ENCODE data around the gene RESP18. TPM values are rescaled to one million over a fixed set of nuclear protein-coding genes. Genes with fewer than 3 reads are reported as not detected.
"Not testable (repeated sequence)": the region's sequence is repeated elsewhere in the genome, so short reads cannot be mapped to it uniquely, and the experiment has no call there.

RESP18 gene
- total and polyA plus RNA-seq, 8 donors: not detected

DNA sequence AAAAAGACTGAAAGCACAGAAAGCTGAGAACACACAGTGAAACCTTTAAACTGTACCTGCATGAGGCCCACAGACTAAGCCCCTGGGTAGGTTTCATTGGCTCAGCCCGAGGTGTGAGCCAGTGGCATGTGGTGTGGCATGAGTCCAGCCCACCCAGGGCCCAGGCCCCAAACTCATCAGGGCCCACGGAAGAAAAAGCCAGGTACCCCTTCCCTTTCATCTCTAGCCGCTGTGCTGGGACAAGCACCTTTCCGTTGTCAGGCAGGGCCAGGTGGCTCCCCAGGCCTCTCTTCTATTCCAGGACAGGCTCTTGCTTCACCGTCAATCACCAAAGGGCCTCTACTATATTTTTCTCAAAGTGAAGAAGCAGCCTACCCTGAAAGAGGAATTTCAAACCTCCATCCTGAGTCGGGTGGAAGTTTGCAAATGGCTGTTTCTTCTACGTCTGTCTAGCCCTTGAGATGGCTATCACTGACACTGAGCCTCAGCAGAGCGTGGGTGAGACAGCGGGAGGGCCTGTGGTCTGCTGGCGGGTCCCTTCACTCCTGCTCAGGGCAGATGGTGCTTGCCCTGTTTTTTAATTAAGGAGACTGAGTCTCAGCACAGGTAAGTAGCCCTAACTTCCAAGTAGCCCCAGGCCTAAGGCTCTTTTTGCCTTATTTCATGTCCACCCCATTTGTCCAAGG, 44.8 kb downstream of the RESP18 start:
- Histone ChIP-seq H3K36me3 (peaks cover 28 to 42% (median 36%) of the 10 kb centered on the region in 4 donors), H3K27ac (peak overlapping the region in 1 of 5 donors; percentile 1), H3K4me3 (no peak overlapping the region), H3K4me1 (peaks cover 0 to 48% (median 23%) of the 10 kb centered on the region in 4 donors), H3K9me3 (no peaks in the 10 kb centered on the region), H3K27me3 (no peaks in the 10 kb centered on the region)
- TF ChIP-seq EP300 (IDR thresholded peaks at IDR 0.05): no peak
- no peak for TF ChIP-seq POLR2A (IDR thresholded peaks at IDR 0.05)
- TF ChIP-seq, protein P1, sequence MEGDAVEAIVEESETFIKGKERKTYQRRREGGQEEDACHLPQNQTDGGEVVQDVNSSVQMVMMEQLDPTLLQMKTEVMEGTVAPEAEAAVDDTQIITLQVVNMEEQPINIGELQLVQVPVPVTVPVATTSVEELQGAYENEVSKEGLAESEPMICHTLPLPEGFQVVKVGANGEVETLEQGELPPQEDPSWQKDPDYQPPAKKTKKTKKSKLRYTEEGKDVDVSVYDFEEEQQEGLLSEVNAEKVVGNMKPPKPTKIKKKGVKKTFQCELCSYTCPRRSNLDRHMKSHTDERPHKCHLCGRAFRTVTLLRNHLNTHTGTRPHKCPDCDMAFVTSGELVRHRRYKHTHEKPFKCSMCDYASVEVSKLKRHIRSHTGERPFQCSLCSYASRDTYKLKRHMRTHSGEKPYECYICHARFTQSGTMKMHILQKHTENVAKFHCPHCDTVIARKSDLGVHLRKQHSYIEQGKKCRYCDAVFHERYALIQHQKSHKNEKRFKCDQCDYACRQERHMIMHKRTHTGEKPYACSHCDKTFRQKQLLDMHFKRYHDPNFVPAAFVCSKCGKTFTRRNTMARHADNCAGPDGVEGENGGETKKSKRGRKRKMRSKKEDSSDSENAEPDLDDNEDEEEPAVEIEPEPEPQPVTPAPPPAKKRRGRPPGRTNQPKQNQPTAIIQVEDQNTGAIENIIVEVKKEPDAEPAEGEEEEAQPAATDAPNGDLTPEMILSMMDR (IDR thresholded peaks at IDR 0.05): no peak
- TF ChIP-seq POLR2AphosphoS5 (IDR thresholded peaks at IDR 0.05): no peak
- 77 to 83% (median 81%) methylated on average over 10 of the region's 10 CpGs for WGBS, 5 donors
- intact Hi-C loops (cut with DNase I; ENCODE audit: low total_unique reads): loop anchor here (10.0 kb wide), 1 partner anchor 63 kb away; the partner anchor contains the start of genes ANKZF1 and ATG9A
- DNase-seq: no peak

DNA sequence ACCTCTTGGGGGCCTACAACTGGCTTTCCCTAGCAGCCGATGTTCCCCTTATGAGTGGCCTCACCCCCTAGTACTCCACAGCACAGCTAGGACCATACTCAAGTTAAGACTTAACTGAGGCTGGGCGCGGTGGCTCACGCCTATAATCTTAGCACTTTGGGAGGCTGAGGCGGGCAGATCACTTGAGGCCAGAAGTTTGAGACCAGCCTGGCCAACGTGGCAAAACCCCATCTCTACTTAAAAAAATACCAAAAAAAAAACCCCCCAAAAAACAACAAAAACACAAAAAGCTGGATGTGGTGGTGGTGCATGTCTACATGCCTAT, 45.5 kb downstream of the RESP18 start:
- 84 to 91% (median 87%) methylated on average over 6 of the region's 6 CpGs for WGBS, 5 donors
- intact Hi-C loops (cut with DNase I; ENCODE audit: low total_unique reads): loop anchor here (10.0 kb wide), 1 partner anchor 62 kb away; the partner anchor contains the start of genes ANKZF1 and ATG9A
- Histone ChIP-seq H3K36me3 (peaks cover 31 to 48% (median 42%) of the 10 kb centered on the region in 4 donors), H3K4me1 (peaks cover 0 to 48% (median 23%) of the 10 kb centered on the region in 4 donors), H3K27ac (peak overlapping the region in 1 of 5 donors; percentile 65)
- H3K9me3 ChIP-seq, H3K4me3 ChIP-seq, DNase-seq, H3K27me3 ChIP-seq: not testable (repeated sequence)

DNA sequence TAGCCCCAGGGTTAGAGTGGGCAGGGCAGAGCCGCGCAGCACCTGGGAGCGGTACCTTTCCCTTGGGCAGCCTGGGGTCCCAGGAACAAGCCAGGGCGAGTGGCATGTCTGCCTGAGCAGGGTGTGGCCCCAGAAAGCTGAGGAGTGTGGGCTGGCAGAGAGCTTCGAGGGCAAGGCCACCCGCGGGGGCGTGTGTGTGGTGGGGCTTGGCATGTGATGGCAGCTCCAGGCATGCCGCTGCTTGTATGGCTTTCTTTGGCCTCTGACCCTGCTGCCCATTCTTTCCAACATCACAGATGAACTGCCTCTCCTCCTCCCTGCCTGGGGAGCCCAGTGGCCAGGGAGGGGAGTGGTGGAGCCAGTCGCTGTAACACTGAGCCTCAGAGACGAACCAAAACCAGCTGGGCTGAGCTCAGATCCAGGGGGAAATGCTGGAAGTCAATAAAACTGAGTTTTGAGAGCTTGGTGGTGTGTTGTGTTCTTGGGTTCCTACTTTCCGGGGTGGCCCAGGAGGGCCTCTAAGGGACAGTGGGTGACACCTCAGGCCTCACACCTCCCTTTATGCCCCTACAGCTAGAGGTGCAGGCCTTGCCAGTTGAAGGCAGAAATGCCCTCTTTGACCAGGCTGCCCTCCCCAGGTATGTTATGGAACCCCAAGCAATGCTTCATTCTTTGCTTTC, 46.0 kb downstream of the RESP18 start:
- H3K36me3 ChIP-seq: peaks cover 36 to 54% (median 47%) of the 10 kb centered on the region in 4 donors
- WGBS, 5 donors: 62 to 87% (median 68%) methylated on average over 7 to 12 of the region's 12 CpGs
- H3K9me3 ChIP-seq: no peaks in the 10 kb centered on the region
- DNase-seq: no peak
- H3K4me1 ChIP-seq: peaks cover 0 to 53% (median 23%) of the 10 kb centered on the region in 4 donors
- H3K27me3 ChIP-seq: no peaks in the 10 kb centered on the region
- peak overlapping the region in 2 of 5 donors; percentile 39 to 65 for H3K27ac ChIP-seq
- H3K4me3 ChIP-seq: no peak overlapping the region
- intact Hi-C loops (cut with DNase I; ENCODE audit: low total_unique reads): loop anchor here (10.0 kb wide), 1 partner anchor 62 kb away; the partner anchor contains the start of genes ANKZF1 and ATG9A
- no peak for TF ChIP-seq EP300 (IDR thresholded peaks at IDR 0.05)
- TF ChIP-seq POLR2A (IDR thresholded peaks at IDR 0.05): no peak
- TF ChIP-seq, protein P1 (IDR thresholded peaks at IDR 0.05): no peak
- no peak for TF ChIP-seq POLR2AphosphoS5 (IDR thresholded peaks at IDR 0.05)

DNA sequence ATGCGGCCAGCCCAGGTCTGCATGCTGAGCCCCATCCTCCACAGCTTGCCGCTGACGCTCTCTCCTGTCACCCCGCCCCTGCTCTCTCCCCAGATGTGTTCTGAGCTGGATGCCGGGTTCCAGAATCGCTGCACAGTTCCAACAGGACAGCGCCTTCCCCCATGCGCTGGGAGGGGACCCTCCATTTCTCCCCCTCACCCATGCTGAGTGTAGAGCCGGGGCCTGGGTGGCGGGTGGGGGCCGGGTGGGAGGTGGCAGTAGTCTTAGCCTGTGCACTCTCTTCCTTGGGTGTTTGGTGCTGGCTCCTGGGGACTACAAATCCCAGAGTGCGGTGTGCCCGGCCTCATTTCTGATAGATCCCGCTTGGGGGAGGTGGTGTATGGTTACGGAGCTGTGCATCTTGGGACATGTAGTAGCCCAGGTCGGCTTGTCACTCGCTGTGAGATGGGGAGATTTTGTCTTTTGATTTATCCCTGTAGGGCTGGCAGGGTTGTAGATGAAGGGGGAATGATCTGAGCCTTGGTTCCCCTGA, 46.6 kb downstream of the RESP18 start:
- peaks cover 0 to 59% (median 24%) of the 10 kb centered on the region in 4 donors for H3K4me1 ChIP-seq
- intact Hi-C loops (cut with DNase I; ENCODE audit: low total_unique reads): loop anchor here (10.0 kb wide), 1 partner anchor 61 kb away; the partner anchor contains the start of genes ANKZF1 and ATG9A
- 66 to 76% (median 75%) methylated on average over 12 to 17 of the region's 17 CpGs for WGBS, 5 donors
- H3K27me3 ChIP-seq: no peaks in the 10 kb centered on the region
- no peak overlapping the region for H3K4me3 ChIP-seq
- DNase-seq: peak in 1 of 2 donors; percentile 80
- peak overlapping the region in 2 of 5 donors; percentile 39 to 65 for H3K27ac ChIP-seq
- no peaks in the 10 kb centered on the region for H3K9me3 ChIP-seq
- H3K36me3 ChIP-seq: peaks cover 43 to 60% (median 53%) of the 10 kb centered on the region in 4 donors
- TF ChIP-seq POLR2AphosphoS5 (IDR thresholded peaks at IDR 0.05) (no peak), EP300 (IDR thresholded peaks at IDR 0.05) (no peak), POLR2A (IDR thresholded peaks at IDR 0.05) (no peak)
- TF ChIP-seq, protein P1 (IDR thresholded peaks at IDR 0.05): no peak
